Lower lobe of right lung (tissue), 2 donors: ENCODE results near the gene RAB3A. TPM values are rescaled to one million over a fixed set of nuclear protein-coding genes. Genes with fewer than 3 reads are reported as not detected.
A peak's percentile ranks its signal among the peaks of the same experiment; 100 is the strongest.

Experiments used
- ATAC-seq, 2 donors: fragments of 200-7000 bp; cut with Tn5 transposase; one replicate each; pipeline ENCODE4 v1.9.1; 2020 to 2022; ENCODE audit warnings: mild to moderate bottlenecking in 2 of 2, moderate library complexity in 2 of 2
- DNase-seq: peaks from one replicate; pipeline ENCODE4 v3.0.0-alpha.2; 2020
- H3K27ac ChIP-seq: fragments of 200-600 bp; one replicate; pipeline ENCODE4 v1.8.0; 2022
- H3K27me3 ChIP-seq: fragments of 200-600 bp; one replicate; pipeline ENCODE4 v1.8.0; 2022; ENCODE audit warnings: low read depth
- H3K36me3 ChIP-seq: fragments of 200-600 bp; one replicate; pipeline ENCODE4 v1.8.0; 2022; ENCODE audit warnings: mild to moderate bottlenecking
- H3K4me1 ChIP-seq: fragments of 200-600 bp; one replicate; pipeline ENCODE4 v1.8.0; 2022
- H3K4me3 ChIP-seq: fragments of 200-600 bp; one replicate; pipeline ENCODE4 v1.8.0; 2022; ENCODE audit warnings: mild to moderate bottlenecking
- H3K9me3 ChIP-seq: fragments of 200-600 bp; one replicate; pipeline ENCODE4 v1.8.0; 2022
- intact Hi-C: fragments of 100-400 bp; cut with DNase I; formaldehyde crosslinking; loops from one replicate; pipeline ENCODE4 v1.11.0; 2022
- total RNA-seq: library from RNA; stranded (reverse); fragmentation: NEBNext Ultra II Directional; extraction: Animal tissue kit (Norgen Biotek cat#: 25700); gene quantifications from one replicate; pipeline ENCODE4 v1.2.1, GENCODE V29; 2021
- TF ChIP-seq, protein P1 (sequence below): fragments of 200-600 bp; IDR thresholded peaks from one replicate; pipeline ENCODE4 v1.8.0; 2022; ENCODE audit warnings: antibody characterized with exemption, mild to moderate bottlenecking
- donor health status: DM: no; HTN: yes; CAD: no; lungs with severe emphysema.

The RAB3A gene
- total RNA-seq, 1 donor from 2014 or later, result 2.7 TPM

- Histone ChIP-seq H3K9me3 (no peaks in the 10 kb centered on the region), H3K27me3 (no peaks in the 10 kb centered on the region), H3K27ac (no peak overlapping the region), H3K4me1 (peaks cover 18% of the 10 kb centered on the region), H3K36me3 (peaks cover 27% of the 10 kb centered on the region), H3K4me3 (peak overlapping the region; percentile 89)
- ATAC-seq, result no peak
- intact Hi-C loops, result no loop called here
- TF ChIP-seq, protein P1, sequence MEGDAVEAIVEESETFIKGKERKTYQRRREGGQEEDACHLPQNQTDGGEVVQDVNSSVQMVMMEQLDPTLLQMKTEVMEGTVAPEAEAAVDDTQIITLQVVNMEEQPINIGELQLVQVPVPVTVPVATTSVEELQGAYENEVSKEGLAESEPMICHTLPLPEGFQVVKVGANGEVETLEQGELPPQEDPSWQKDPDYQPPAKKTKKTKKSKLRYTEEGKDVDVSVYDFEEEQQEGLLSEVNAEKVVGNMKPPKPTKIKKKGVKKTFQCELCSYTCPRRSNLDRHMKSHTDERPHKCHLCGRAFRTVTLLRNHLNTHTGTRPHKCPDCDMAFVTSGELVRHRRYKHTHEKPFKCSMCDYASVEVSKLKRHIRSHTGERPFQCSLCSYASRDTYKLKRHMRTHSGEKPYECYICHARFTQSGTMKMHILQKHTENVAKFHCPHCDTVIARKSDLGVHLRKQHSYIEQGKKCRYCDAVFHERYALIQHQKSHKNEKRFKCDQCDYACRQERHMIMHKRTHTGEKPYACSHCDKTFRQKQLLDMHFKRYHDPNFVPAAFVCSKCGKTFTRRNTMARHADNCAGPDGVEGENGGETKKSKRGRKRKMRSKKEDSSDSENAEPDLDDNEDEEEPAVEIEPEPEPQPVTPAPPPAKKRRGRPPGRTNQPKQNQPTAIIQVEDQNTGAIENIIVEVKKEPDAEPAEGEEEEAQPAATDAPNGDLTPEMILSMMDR, result no peak
- DNase-seq, result no peak
Observed at GRCh38 chr19:18174983-18175382, 28.9 kb downstream of the RAB3A start.

- no peaks in the 10 kb centered on the region for H3K27me3 ChIP-seq
- H3K27ac ChIP-seq, result peak within 1 kb of the TSS; percentile 81
- ATAC-seq, result peak; percentile 87 to 89
- H3K36me3 ChIP-seq, result peaks cover 34% of the 10 kb centered on the region
- TF ChIP-seq, protein P1, result no peak
- no peaks in the 10 kb centered on the region for H3K9me3 ChIP-seq
- H3K4me1 ChIP-seq, result peaks cover 18% of the 10 kb centered on the region
- H3K4me3 ChIP-seq, result peak within 1 kb of the TSS; percentile 89
- intact Hi-C loops, result no loop called here
- peak; percentile 92 for DNase-seq
Observed at GRCh38 chr19:18173572-18174288, 30.1 kb downstream of the RAB3A start, which contains the start of gene IFI30. Gene IFI30 (plus strand): TSS chr19:18173813. CDS start chr19:18173842, 29 bp downstream.

GRCh38 chr19:18173054-18173571, 30.7 kb downstream of the RAB3A start:
- intact Hi-C loops, result no loop called here

DNA sequence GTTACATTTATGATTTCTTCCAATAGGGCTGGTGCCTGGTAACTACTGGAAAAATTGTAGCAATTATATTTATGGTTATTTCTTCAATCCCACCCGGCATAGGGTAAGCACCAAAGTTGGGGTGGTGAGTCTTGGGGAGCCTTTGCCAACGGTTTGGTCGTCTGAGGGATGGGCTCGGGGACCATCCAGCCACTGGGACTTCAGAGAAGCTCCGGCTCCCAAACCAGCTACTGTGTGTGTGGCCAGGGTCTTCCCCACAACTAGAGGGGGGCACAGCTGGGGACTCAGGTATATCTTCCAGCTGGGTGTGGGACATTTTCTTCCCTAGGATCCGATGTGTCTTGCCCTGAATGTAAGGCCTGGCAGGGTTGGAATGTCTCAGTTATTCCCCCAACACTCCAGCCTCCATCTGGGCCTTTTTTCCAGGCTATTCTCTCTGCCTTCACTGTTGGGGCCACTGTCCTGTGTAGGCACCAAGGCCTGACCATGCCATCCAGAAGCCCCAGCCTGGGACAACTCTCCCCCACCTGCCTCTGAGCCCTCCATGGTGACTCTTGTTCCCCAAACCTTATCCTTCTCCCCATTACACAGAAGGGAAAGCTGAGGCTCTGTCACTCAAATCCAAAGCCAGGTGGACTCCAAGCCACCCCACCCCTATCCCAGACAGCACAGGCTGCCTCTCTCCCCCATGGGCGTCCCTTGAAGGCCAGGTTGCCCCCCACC, 31.4 kb downstream of the RAB3A start:
- intact Hi-C loops, result no loop called here
- no peaks in the 10 kb centered on the region for H3K27me3 ChIP-seq
- H3K4me3 ChIP-seq, result no peak overlapping the region
- H3K4me1 ChIP-seq, result peaks cover 18% of the 10 kb centered on the region
- DNase-seq, result no peak
- peak overlapping the region; percentile 81 for H3K27ac ChIP-seq
- H3K9me3 ChIP-seq, result no peaks in the 10 kb centered on the region
- H3K36me3 ChIP-seq, result peaks cover 38% of the 10 kb centered on the region
- TF ChIP-seq, protein P1, result no peak
- no peak for ATAC-seq

More at GRCh38 chr19:18173054-18173571, 30.7 kb downstream of the RAB3A start:
- DNase-seq (peak; percentile 91), ATAC-seq (peak; percentile 45 to 77)
- no peaks in the 10 kb centered on the region for H3K27me3 ChIP-seq
- H3K36me3 ChIP-seq, result peaks cover 38% of the 10 kb centered on the region
- no peaks in the 10 kb centered on the region for H3K9me3 ChIP-seq
- peak overlapping the region; percentile 81 for H3K27ac ChIP-seq
- TF ChIP-seq, protein P1, result no peak
- peak overlapping the region; percentile 89 for H3K4me3 ChIP-seq
- peaks cover 18% of the 10 kb centered on the region for H3K4me1 ChIP-seq

- TF ChIP-seq, protein P1, result no peak
- H3K9me3 ChIP-seq, result no peaks in the 10 kb centered on the region
- no peak overlapping the region for H3K4me3 ChIP-seq
- intact Hi-C loops, result no loop called here
- no peaks in the 10 kb centered on the region for H3K27me3 ChIP-seq
- peaks cover 38% of the 10 kb centered on the region for H3K36me3 ChIP-seq
- DNase-seq (peak; percentile 66), ATAC-seq (no peak)
- H3K4me1 ChIP-seq, result peaks cover 18% of the 10 kb centered on the region
- peak overlapping the region; percentile 81 for H3K27ac ChIP-seq
Observed at GRCh38 chr19:18171605-18172327, 32.1 kb downstream of the RAB3A start.
